Adipocyte (in vitro differentiated cells): ENCODE results near the gene SEC63.
A peak's percentile ranks its signal among the peaks of the same experiment; 100 is the strongest.

Experiments
- DNase-seq: peaks from one replicate; pipeline ENCODE4 v3.0.0-alpha.2; 2015; ENCODE audit warnings: low read depth
- H3K27me3 ChIP-seq: replicated peaks from 2 replicates; pipeline ENCODE4 v1.7.0; 2013; ENCODE audit warnings: mild to moderate bottlenecking, low read length, moderate library complexity; ENCODE audit not compliant: control insufficient read depth, insufficient read depth
- H3K36me3 ChIP-seq: 2 replicates; pipeline ENCODE4 v1.7.0; 2013; ENCODE audit warnings: low read length, mild to moderate bottlenecking, moderate library complexity; ENCODE audit not compliant: control insufficient read depth, insufficient read depth, severe bottlenecking
- H3K4me1 ChIP-seq: 2 replicates; pipeline ENCODE4 v1.7.0; 2013; ENCODE audit warnings: mild to moderate bottlenecking, low read length, moderate library complexity; ENCODE audit not compliant: control insufficient read depth, insufficient read depth
- H3K4me3 ChIP-seq: 2 replicates; pipeline ENCODE4 v1.7.0; 2013; ENCODE audit warnings: mild to moderate bottlenecking, low read length, moderate library complexity
- H3K9ac ChIP-seq: 2 replicates; pipeline ENCODE4 v1.7.0; 2013; ENCODE audit warnings: mild to moderate bottlenecking, low read length, moderate library complexity
- H3K9me3 ChIP-seq: 2 replicates; pipeline ENCODE4 v1.7.0; 2013; ENCODE audit warnings: mild to moderate bottlenecking, low read length, moderate library complexity; ENCODE audit not compliant: control insufficient read depth

The SEC63 gene

GRCh38 chr6:107847844-107848802 is 109.9 kb downstream of the SEC63 start:
- peak; percentile 95 for DNase-seq
- Histone ChIP-seq H3K9ac (peak overlapping the region; percentile 85), H3K9me3 (no peaks in the 10 kb centered on the region), H3K4me3 (peak overlapping the region; percentile 86), H3K27me3 (no peaks in the 10 kb centered on the region), H3K4me1 (peaks cover 4% of the 10 kb centered on the region), H3K36me3 (no peaks in the 10 kb centered on the region)

- no peak overlapping the region for H3K4me3 ChIP-seq
- no peaks in the 10 kb centered on the region for H3K9me3 ChIP-seq
- DNase-seq = no peak
- no peaks in the 10 kb centered on the region for H3K27me3 ChIP-seq
- no peak overlapping the region for H3K9ac ChIP-seq
- peaks cover 4% of the 10 kb centered on the region for H3K4me1 ChIP-seq
- no peaks in the 10 kb centered on the region for H3K36me3 ChIP-seq
These were observed 111.7 kb downstream of the SEC63 start for GRCh38 chr6:107846262-107846795.

GRCh38 chr6:107845777-107846176 is 112.2 kb downstream of the SEC63 start:
- no peak for DNase-seq
- Histone ChIP-seq H3K4me1 (peaks cover 4% of the 10 kb centered on the region), H3K9me3 (no peaks in the 10 kb centered on the region)

GRCh38 chr6:107843400-107843799 is 114.6 kb downstream of the SEC63 start:
- Histone ChIP-seq H3K4me1 (peaks cover 1% of the 10 kb centered on the region), H3K4me3 (no peak overlapping the region), H3K36me3 (no peaks in the 10 kb centered on the region), H3K27me3 (no peaks in the 10 kb centered on the region), H3K9ac (no peak overlapping the region), H3K9me3 (no peaks in the 10 kb centered on the region)
- no peak for DNase-seq

More at GRCh38 chr6:107845777-107846176, 112.2 kb downstream of the SEC63 start:
- Histone ChIP-seq H3K27me3 (no peaks in the 10 kb centered on the region), H3K9ac (no peak overlapping the region), H3K36me3 (no peaks in the 10 kb centered on the region), H3K4me3 (no peak overlapping the region)

GRCh38 chr6:107841275-107841670 is 116.7 kb downstream of the SEC63 start:
- Histone ChIP-seq H3K4me3 (no peak overlapping the region), H3K9me3 (no peaks in the 10 kb centered on the region), H3K36me3 (no peaks in the 10 kb centered on the region), H3K9ac (no peak overlapping the region), H3K27me3 (no peaks in the 10 kb centered on the region), H3K4me1 (no peaks in the 10 kb centered on the region)
- DNase-seq = no peak

GRCh38 chr6:107840636-107841274 is 117.3 kb downstream of the SEC63 start:
- Histone ChIP-seq H3K27me3 (no peaks in the 10 kb centered on the region), H3K9me3 (no peaks in the 10 kb centered on the region), H3K4me3 (no peak overlapping the region)

GRCh38 chr6:107833136-107833535 is 124.9 kb downstream of the SEC63 start:
- no peak for DNase-seq
- no peak overlapping the region for H3K4me3 ChIP-seq
- peaks cover 9% of the 10 kb centered on the region for H3K27me3 ChIP-seq
- H3K4me1 ChIP-seq = no peaks in the 10 kb centered on the region
- H3K9me3 ChIP-seq = no peaks in the 10 kb centered on the region
- H3K36me3 ChIP-seq = no peaks in the 10 kb centered on the region
- no peak overlapping the region for H3K9ac ChIP-seq

More at GRCh38 chr6:107840636-107841274, 117.3 kb downstream of the SEC63 start:
- DNase-seq = no peak
- no peaks in the 10 kb centered on the region for H3K36me3 ChIP-seq
- no peaks in the 10 kb centered on the region for H3K4me1 ChIP-seq
- H3K9ac ChIP-seq = no peak overlapping the region

GRCh38 chr6:107832151-107833056 is 125.6 kb downstream of the SEC63 start:
- DNase-seq = no peak
- Histone ChIP-seq H3K36me3 (no peaks in the 10 kb centered on the region), H3K27me3 (peaks cover 9% of the 10 kb centered on the region)

GRCh38 chr6:107830060-107830459 is 127.9 kb downstream of the SEC63 start:
- H3K27me3 ChIP-seq = peaks cover 9% of the 10 kb centered on the region
- H3K36me3 ChIP-seq = no peaks in the 10 kb centered on the region
- no peak for DNase-seq
- H3K9ac ChIP-seq = no peak overlapping the region
- H3K4me1 ChIP-seq = no peaks in the 10 kb centered on the region
- no peaks in the 10 kb centered on the region for H3K9me3 ChIP-seq
- no peak overlapping the region for H3K4me3 ChIP-seq

More at GRCh38 chr6:107832151-107833056, 125.6 kb downstream of the SEC63 start:
- Histone ChIP-seq H3K4me3 (no peak overlapping the region), H3K9me3 (no peaks in the 10 kb centered on the region), H3K9ac (no peak overlapping the region), H3K4me1 (no peaks in the 10 kb centered on the region)

GRCh38 chr6:107827541-107827940 is 130.5 kb downstream of the SEC63 start:
- H3K9me3 ChIP-seq = no peaks in the 10 kb centered on the region
- no peak overlapping the region for H3K4me3 ChIP-seq

More at GRCh38 chr6:107827541-107827940, 130.5 kb downstream of the SEC63 start:
- no peak for DNase-seq
- Histone ChIP-seq H3K4me1 (no peaks in the 10 kb centered on the region), H3K36me3 (no peaks in the 10 kb centered on the region), H3K27me3 (peaks cover 5% of the 10 kb centered on the region), H3K9ac (no peak overlapping the region)
